DMS79 treated with DMSO at 0.1 percent for 48 hours (cell line): ENCODE data around the gene MYPN.
"Not testable (repeated sequence)": the region's sequence is repeated elsewhere in the genome, so short reads cannot be mapped to it uniquely, and the experiment has no call there.

Source experiments
- DNase-seq: peaks from one replicate; lab custom pipeline; 2025; lab: John Stamatoyannopoulos, UW

MYPN gene

GRCh38 chr10:68135362-68135761 is 26.1 kb downstream of the MYPN start:
- DNase-seq = no peak

- no peak for DNase-seq
Observed at GRCh38 chr10:68135922-68136792, 26.9 kb downstream of the MYPN start.

GRCh38 chr10:68137171-68137570 is 27.9 kb downstream of the MYPN start:
- no peak for DNase-seq

- no peak for DNase-seq
Observed at GRCh38 chr10:68138526-68138925, 29.2 kb downstream of the MYPN start.

GRCh38 chr10:68139448-68140272 is 30.4 kb downstream of the MYPN start:
- DNase-seq = no peak

GRCh38 chr10:68142761-68143160 is 33.5 kb downstream of the MYPN start:
- DNase-seq = no peak

GRCh38 chr10:68144709-68145108 is 35.4 kb downstream of the MYPN start:
- DNase-seq = no peak

- no peak for DNase-seq
Observed at GRCh38 chr10:68145705-68146104, 36.4 kb downstream of the MYPN start.

GRCh38 chr10:68146133-68146532 is 36.8 kb downstream of the MYPN start:
- no peak for DNase-seq

- DNase-seq = no peak
Observed at GRCh38 chr10:68151453-68151852, 42.2 kb downstream of the MYPN start.

- DNase-seq = peak; percentile 22
Observed at GRCh38 chr10:68153473-68154210, 44.4 kb downstream of the MYPN start.

- DNase-seq = peak; percentile 9
Observed at GRCh38 chr10:68154211-68154497, 44.9 kb downstream of the MYPN start.

GRCh38 chr10:68155615-68156210 is 46.4 kb downstream of the MYPN start:
- DNase-seq = no peak

- peak; percentile 0 for DNase-seq
Observed at GRCh38 chr10:68156373-68157185, 47.3 kb downstream of the MYPN start.

GRCh38 chr10:68157522-68157921 is 48.2 kb downstream of the MYPN start:
- not testable (repeated sequence) for DNase-seq

- DNase-seq = no peak
Observed at GRCh38 chr10:68158031-68158430, 48.7 kb downstream of the MYPN start.

- no peak for DNase-seq
Observed at GRCh38 chr10:68163735-68164134, 54.4 kb downstream of the MYPN start.

- DNase-seq = no peak
Observed at GRCh38 chr10:68165643-68166042, 56.4 kb downstream of the MYPN start.

- no peak for DNase-seq
Observed at GRCh38 chr10:68166871-68167585, 57.7 kb downstream of the MYPN start.

GRCh38 chr10:68167586-68168189 is 58.4 kb downstream of the MYPN start:
- DNase-seq = no peak
